ENCODE results near the gene IGFBP2. TPM values are rescaled to one million over a fixed set of nuclear protein-coding genes. Genes with fewer than 3 reads are reported as not detected.

Gene IGFBP2
- total RNA-seq, 2 donors from 2014 or later = 3.6 to 7.4 TPM

DNA sequence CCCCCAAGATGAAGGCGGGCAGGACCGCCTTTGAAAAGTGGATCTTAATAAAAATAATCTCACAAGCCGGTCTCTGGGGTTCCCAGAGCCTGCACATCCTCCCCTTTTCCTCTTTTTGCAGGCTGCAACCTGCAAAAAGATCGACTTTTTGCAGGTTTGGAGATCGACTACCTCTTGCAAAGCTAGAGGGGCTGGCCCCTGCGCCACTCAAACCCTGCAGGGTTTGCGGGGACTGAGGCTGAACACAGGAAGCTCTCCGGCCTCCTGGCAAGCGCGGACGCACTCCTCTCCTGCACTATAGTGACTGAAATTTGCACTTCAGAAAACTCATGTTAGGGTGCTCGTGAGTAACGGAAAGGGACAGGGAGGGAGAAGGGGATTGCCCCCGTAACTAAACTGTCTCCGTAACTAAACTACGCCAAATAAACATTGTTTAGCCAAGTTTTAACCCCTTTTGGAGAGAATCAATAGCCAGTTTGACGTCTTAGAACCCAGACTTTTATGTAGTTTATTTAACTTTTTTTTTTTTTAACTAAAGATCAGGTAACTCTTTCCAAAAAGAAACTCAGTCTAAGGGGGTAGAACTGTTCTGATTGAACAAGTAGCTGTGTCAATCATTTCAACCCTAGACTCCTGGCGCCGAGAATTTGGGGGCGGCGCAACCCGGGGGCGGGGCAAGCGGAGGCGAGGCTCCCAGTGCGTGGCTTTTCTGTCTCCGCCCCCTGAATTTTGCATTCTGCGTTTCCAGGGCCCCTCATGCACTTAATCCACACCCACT lies 59.6 kb downstream of the IGFBP2 start:
- H3K27ac Mint-ChIP-seq = peak overlapping the region; percentile 48
- DNase-seq (peak; percentile 78 to 83), ATAC-seq (replicated peaks in 1 of 2) (peak; percentile 63 to 69)
- peak overlapping the region; percentile 97 to 98 for H3K4me3 Mint-ChIP-seq
- H3K4me1 Mint-ChIP-seq (ENCODE audit: low read depth) = peaks cover 43% of the 10 kb centered on the region
- peaks cover 82% of the 10 kb centered on the region for H3K27me3 Mint-ChIP-seq (ENCODE audit: low read depth)
- no peaks in the 10 kb centered on the region for H3K9me3 Mint-ChIP-seq
- no peaks in the 10 kb centered on the region for H3K36me3 Mint-ChIP-seq (ENCODE audit: insufficient read depth in 2 of 2)

DNA sequence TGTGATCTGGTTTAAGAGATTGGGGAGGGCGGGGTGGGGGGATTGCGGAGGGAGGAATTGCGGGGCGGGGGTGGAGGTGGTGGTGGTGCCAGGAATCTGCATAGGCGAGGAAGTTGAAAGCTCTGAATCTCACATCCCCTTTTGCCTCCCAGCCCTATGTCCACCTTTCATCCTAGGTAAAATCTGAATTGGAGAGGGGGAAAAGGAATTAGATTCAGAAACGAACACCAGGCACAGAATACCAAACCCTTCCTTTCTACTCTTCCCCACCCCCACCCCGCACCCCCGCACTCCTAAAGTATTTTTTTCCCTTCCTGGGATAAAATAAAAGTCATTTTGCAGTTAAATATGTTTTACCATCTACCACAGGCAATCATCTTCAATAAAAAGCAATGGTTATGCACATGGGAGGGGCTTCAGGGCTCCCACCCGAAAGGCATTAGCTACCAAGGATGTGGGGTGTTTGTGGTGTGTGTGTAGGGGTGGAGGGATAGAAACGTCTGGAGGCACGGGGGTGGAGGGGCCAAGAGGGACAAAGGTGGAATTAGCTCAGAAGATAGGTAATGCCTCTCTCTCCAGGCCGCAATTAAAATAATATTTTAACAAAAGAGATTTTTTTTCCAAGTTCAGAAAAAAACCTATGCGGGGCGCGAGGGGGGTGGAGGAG lies 60.3 kb downstream of the IGFBP2 start:
- DNase-seq = no peak
- Mint-ChIP-seq H3K27me3 (ENCODE audit: low read depth) (peaks cover 76% of the 10 kb centered on the region), H3K4me1 (ENCODE audit: low read depth) (peaks cover 43% of the 10 kb centered on the region), H3K27ac (no peak overlapping the region), H3K9me3 (no peaks in the 10 kb centered on the region), H3K4me3 (peak overlapping the region; percentile 97 to 98), H3K36me3 (ENCODE audit: insufficient read depth in 2 of 2) (no peaks in the 10 kb centered on the region)
- no peak for ATAC-seq (replicated peaks in 1 of 2)

DNA sequence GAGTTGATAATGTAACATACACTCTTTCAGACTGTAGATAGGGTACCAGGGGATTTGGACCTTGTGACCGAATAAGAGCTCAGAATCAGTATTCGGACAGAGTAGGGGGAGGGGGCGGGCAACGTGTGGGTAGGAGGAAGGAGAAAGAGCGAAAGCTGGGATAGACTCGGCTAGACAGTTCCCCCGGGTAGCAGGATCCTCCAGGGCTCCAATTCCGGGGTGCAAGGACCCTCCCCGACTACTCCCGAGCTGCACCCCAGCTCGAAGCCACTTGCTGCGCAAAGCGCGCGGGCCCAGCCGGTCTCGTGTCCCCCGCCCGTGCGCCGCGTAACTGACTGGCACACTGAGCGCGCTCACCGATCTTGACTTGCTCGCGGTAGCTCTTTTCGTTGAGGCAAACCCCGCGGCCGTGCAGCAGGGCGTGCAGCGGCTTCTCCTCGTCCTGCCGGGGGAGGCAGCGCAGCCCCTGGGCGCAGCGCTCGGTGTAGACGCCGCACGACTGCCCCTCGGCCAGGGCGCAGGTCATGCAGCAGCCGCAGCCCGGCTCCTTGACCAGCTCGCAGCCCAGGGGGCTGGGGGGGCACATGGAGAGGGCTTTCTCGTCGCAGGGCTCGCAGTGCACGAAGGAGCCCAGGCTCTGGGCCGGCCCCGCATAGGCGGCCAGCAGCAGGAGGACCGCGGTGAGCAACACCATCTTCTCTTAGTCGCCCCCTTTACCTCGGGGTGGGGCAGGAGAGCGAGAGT lies 61.0 kb downstream of the IGFBP2 start:
- peak; percentile 59 to 72 for DNase-seq
- Mint-ChIP-seq H3K4me3 (peak overlapping the region; percentile 88 to 97), H3K27ac (no peak overlapping the region), H3K27me3 (ENCODE audit: low read depth) (peaks cover 69% of the 10 kb centered on the region), H3K4me1 (ENCODE audit: low read depth) (peaks cover 43% of the 10 kb centered on the region), H3K9me3 (no peaks in the 10 kb centered on the region), H3K36me3 (ENCODE audit: insufficient read depth in 2 of 2) (no peaks in the 10 kb centered on the region)
- peak; percentile 44 to 48 for ATAC-seq (replicated peaks in 1 of 2)

DNA sequence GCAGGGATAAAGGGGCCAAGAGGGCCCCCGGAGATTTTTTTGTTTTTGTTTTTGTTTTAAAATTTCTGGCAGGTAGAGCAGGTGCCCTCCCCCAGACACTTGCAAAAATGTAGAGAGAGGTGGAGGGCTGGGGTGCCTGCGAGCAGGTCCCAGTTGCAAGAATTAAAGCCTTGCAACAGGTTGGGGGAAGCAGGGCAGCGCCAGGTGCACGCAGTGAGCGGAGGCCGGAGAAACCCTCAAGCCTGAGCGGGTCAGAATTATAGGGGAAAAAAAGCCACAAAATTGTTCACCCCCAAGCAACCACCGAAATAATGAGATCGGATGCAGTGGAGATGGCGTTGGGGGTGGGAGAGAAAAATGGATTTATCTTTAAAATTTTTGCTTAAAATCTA lies 61.6 kb downstream of the IGFBP2 start:
- peak overlapping the region; percentile 88 to 97 for H3K4me3 Mint-ChIP-seq
- H3K4me1 Mint-ChIP-seq (ENCODE audit: low read depth) = peaks cover 43% of the 10 kb centered on the region
- no peak overlapping the region for H3K27ac Mint-ChIP-seq
- peaks cover 63% of the 10 kb centered on the region for H3K27me3 Mint-ChIP-seq (ENCODE audit: low read depth)
- no peaks in the 10 kb centered on the region for H3K36me3 Mint-ChIP-seq (ENCODE audit: insufficient read depth in 2 of 2)
- DNase-seq = no peak
- no peak for ATAC-seq (replicated peaks in 1 of 2)
- no peaks in the 10 kb centered on the region for H3K9me3 Mint-ChIP-seq

DNA sequence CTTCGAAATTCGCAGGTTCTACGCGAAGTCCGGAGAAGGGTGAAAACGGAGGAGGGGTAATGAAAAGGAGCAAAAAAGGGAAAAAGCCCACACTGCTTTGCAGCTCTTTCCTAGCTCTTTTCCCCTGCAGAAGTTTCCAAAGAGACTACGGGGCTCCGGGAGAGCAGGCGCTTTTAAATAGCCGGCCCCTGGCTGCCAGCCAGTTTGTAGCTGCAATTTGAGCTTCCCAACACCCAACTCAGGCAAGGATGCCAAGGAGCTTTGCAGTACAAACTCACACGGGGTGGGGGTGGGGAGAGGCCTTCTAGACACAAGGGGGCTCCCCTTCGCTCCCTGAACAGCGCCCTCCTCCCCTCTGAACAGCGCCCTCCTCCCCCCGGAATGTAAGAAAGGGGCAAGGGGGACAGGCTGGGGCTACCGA lies 62.2 kb downstream of the IGFBP2 start, which contains the start of gene IGFBP5:
Gene IGFBP5 (minus strand): TSS at position 149 of the 421 bp plus-strand sequence. CDS start 774 bp downstream, outside the sequence.
- no peak for DNase-seq
- Mint-ChIP-seq H3K4me1 (ENCODE audit: low read depth) (peaks cover 40% of the 10 kb centered on the region), H3K9me3 (no peaks in the 10 kb centered on the region), H3K27me3 (ENCODE audit: low read depth) (peaks cover 57% of the 10 kb centered on the region), H3K4me3 (peak within 1 kb of the TSS; percentile 88 to 97), H3K36me3 (ENCODE audit: insufficient read depth in 2 of 2) (no peaks in the 10 kb centered on the region), H3K27ac (no peak within 1 kb of the TSS)
- no peak for ATAC-seq (replicated peaks in 1 of 2)

DNA sequence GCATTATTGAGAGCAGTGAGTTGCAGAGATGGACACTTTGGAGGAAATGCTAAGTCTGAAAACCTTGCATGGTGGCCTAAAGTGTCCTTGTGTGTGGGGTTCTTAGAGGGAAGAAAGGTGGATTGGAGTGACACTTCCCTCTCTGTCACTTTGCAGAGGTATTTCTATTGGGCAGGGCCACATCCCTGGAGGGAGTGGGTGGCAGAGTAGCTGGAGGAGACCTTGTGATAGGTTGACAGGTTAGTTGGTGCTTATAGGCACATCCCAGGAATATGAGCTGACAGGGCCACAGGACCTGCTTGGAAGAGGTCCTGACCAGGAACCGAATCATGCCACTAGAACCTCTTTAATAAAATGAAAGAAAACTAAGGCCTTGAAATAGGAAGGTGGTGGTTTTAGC lies 63.1 kb downstream of the IGFBP2 start:
- Mint-ChIP-seq H3K36me3 (ENCODE audit: insufficient read depth in 2 of 2) (no peaks in the 10 kb centered on the region), H3K27ac (no peak overlapping the region), H3K27me3 (ENCODE audit: low read depth) (peaks cover 52% of the 10 kb centered on the region), H3K4me3 (no peak overlapping the region), H3K9me3 (no peaks in the 10 kb centered on the region), H3K4me1 (ENCODE audit: low read depth) (peaks cover 34% of the 10 kb centered on the region)
- DNase-seq (no peak), ATAC-seq (replicated peaks in 1 of 2) (no peak)

DNA sequence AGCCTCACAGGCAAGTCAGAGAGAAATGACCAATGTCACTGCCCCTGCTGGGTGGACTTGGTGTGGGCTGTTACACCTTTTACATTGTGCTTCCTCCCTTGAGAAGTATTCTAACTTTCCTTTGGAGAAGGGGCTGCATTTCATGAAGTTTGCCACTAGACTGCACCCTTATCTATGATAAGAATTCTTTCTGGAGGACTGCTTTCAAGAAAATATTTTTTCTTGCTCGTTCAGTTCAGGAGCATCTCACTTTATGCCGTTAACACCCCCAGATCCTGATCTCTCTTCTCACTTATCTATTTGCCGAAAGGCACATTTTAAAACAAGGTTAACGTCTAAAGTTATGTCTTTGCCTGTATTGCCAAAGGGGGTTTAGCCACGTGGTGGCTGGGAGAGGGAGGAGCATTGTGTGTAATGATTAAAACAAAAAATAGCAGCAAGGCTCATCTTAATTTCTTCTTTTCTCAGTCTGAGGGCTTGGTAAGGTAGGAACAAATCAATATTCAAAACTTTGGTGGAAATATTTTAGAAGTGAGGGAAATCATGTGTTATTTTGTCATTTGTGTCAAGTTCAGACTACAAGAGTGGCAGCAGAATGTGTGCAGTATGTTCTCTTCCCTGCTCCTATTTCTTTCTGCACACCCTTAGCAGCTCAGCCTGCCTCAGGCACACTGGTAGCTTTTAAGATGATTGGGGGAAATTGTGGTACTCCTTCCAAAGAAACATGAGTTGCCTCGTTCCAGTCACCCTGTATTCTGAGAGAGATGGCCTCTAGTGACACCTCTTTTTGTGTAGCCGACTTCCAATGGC lies 63.7 kb downstream of the IGFBP2 start:
- no peak overlapping the region for H3K27ac Mint-ChIP-seq
- ATAC-seq (replicated peaks in 1 of 2) (no peak), DNase-seq (no peak)
- H3K27me3 Mint-ChIP-seq (ENCODE audit: low read depth) = peaks cover 48% of the 10 kb centered on the region
- no peaks in the 10 kb centered on the region for H3K36me3 Mint-ChIP-seq (ENCODE audit: insufficient read depth in 2 of 2)
- peak overlapping the region in 1 of 2 donors; percentile 24 for H3K4me3 Mint-ChIP-seq
- H3K4me1 Mint-ChIP-seq (ENCODE audit: low read depth) = peaks cover 31% of the 10 kb centered on the region
- no peaks in the 10 kb centered on the region for H3K9me3 Mint-ChIP-seq

DNA sequence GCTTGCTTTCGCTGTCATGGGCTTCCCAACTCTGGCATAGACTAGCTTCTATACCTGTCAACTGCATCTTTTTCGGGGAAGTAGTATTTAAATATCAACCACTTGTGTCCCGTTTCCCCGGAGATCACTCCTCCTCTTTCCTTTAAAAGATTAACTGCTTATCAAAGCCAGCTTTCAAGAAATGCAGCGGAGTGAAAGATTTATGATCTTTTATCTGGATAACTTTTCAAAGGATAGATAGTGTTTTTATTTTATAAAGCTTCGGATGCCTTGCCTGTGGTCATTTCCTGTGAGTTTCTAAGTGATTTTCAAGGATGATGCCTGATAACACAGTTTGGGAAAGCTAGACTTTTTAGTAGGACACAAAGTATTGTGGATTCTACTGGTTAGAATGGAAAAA lies 65.1 kb downstream of the IGFBP2 start:
- Mint-ChIP-seq H3K9me3 (no peaks in the 10 kb centered on the region), H3K27ac (no peak overlapping the region), H3K4me3 (no peak overlapping the region), H3K27me3 (ENCODE audit: low read depth) (peaks cover 47% of the 10 kb centered on the region), H3K36me3 (ENCODE audit: insufficient read depth in 2 of 2) (no peaks in the 10 kb centered on the region), H3K4me1 (ENCODE audit: low read depth) (peaks cover 24% of the 10 kb centered on the region)
- no peak for ATAC-seq (replicated peaks in 1 of 2)
- no peak for DNase-seq

DNA sequence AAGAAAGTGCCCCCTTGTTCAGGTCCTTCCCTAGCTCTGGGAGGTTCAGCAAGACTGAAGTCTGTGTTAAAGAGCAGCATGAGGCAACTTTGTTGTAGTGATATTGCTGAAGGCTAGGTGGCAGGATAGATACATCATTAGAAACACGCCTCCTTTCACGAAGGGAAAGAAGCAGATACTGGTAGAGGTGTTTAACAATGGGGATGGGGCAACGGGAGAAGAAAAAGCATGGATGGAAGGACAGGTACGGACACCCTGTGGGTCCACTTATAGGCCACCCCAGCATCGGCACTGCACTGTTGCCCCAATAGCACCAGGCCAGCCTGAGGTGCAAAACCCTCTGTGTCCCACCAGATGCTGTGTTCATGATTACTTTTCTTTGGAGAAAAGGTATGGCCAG lies 65.7 kb downstream of the IGFBP2 start:
- Mint-ChIP-seq H3K4me3 (no peak overlapping the region), H3K27ac (no peak overlapping the region), H3K36me3 (ENCODE audit: insufficient read depth in 2 of 2) (no peaks in the 10 kb centered on the region), H3K27me3 (ENCODE audit: low read depth) (peaks cover 43% of the 10 kb centered on the region), H3K9me3 (no peaks in the 10 kb centered on the region), H3K4me1 (ENCODE audit: low read depth) (peaks cover 20% of the 10 kb centered on the region)
- peak; percentile 51 to 54 for ATAC-seq (replicated peaks in 1 of 2)
- no peak for DNase-seq

DNA sequence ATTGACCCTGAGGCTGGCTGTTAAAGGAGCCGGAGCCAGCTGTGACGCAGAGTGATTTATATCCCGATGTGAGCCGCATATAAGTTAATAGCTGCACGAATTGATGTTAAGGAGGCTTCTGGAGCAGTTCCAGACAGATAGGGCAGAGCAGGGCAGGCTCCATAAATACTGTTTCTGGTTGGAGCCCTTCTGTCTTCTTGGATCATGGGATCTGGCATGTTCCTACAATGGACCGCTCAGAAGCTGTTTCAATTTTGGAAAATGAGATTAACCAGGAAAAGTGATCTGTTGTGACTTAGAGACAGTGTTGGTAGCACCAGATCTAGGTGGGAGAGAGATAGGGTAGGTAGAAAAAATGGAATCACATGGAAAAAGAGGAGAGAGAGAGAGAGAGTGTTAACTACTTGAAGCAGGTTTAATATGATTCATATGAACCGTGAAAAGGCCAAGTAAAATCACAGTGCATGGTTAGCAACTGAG lies 66.9 kb downstream of the IGFBP2 start:
- H3K9me3 Mint-ChIP-seq = no peaks in the 10 kb centered on the region
- DNase-seq (no peak), ATAC-seq (replicated peaks in 1 of 2) (no peak)
- H3K4me1 Mint-ChIP-seq (ENCODE audit: low read depth) = peaks cover 8% of the 10 kb centered on the region
- no peak overlapping the region for H3K27ac Mint-ChIP-seq
- H3K27me3 Mint-ChIP-seq (ENCODE audit: low read depth) = peaks cover 31% of the 10 kb centered on the region
- H3K4me3 Mint-ChIP-seq = no peak overlapping the region
- H3K36me3 Mint-ChIP-seq (ENCODE audit: insufficient read depth in 2 of 2) = no peaks in the 10 kb centered on the region

DNA sequence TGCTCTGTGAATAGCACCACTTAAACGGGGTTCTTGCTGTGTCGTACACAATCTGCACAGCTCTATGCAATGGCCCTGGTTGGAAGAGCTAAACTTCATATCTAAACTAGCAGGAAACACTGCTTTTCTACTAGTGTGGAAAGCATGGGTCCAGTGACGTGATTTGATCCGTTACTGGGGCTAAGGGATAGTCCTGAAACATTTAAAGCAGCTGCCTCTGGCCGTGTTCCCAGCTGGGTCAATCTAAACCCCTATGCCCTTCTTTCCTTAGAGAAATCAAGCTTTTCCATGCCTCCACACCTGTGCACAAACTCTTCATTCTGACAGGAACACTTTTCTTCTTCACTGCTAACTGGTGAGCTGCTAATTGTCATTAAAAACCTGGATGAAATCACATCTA lies 67.6 kb downstream of the IGFBP2 start:
- no peak for ATAC-seq (replicated peaks in 1 of 2)
- Mint-ChIP-seq H3K27ac (no peak overlapping the region), H3K27me3 (ENCODE audit: low read depth) (peaks cover 24% of the 10 kb centered on the region), H3K9me3 (no peaks in the 10 kb centered on the region), H3K4me1 (ENCODE audit: low read depth) (peaks cover 6% of the 10 kb centered on the region), H3K36me3 (ENCODE audit: insufficient read depth in 2 of 2) (no peaks in the 10 kb centered on the region), H3K4me3 (no peak overlapping the region)
- DNase-seq = no peak

DNA sequence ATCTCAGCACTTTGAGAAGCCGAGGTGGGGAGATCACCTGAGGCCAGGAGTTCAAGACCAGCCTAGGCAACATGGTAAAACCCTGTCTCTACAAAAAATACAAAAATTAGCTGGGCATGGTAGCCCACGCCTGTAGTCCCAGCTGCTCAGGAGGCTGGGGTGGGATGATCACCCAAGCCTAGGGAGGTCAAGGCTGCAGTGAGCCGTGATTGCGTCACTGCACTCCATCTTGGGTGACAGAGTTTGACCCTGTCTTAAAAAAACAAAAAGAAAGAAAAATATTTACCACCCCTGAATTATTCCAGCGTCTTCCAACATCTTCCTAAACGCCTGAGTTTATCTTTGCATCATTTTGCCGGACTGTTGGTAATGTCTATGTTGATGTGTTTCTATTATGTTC lies 68.3 kb downstream of the IGFBP2 start:
- ATAC-seq (replicated peaks in 1 of 2) (no peak), DNase-seq (no peak)
- H3K27me3 Mint-ChIP-seq (ENCODE audit: low read depth) = peaks cover 17% of the 10 kb centered on the region
- no peak overlapping the region for H3K4me3 Mint-ChIP-seq
- H3K27ac Mint-ChIP-seq = no peak overlapping the region
- H3K9me3 Mint-ChIP-seq = no peaks in the 10 kb centered on the region
- H3K36me3 Mint-ChIP-seq (ENCODE audit: insufficient read depth in 2 of 2) = no peaks in the 10 kb centered on the region
- H3K4me1 Mint-ChIP-seq (ENCODE audit: low read depth) = no peaks in the 10 kb centered on the region
